AG04449 (cell line): Measurements from ENCODE around the gene SERPINB2.
"Not testable (repeated sequence)": the region's sequence is repeated elsewhere in the genome, so short reads cannot be mapped to it uniquely, and the experiment has no call there.

Experiments
- CTCF ChIA-PET: fragments of 350-600 bp; formaldehyde crosslinking; extraction: SDS; loops from one replicate; lab custom pipeline; 2021; ENCODE audit warnings: antibody characterized with exemption; lab: Yijun Ruan, JAX
- POLR2A ChIA-PET: fragments of 400-600, 350-600 bp; formaldehyde crosslinking; extraction: SDS; loops from one replicate; lab custom pipeline; 2020; ENCODE audit warnings: antibody characterized with exemption, inconsistent platforms; lab: Yijun Ruan, JAX
- DNase-seq: peaks from one replicate; pipeline ENCODE4 v3.0.0-alpha.2; 2010; ENCODE audit warnings: low read depth, low spot score
- H3K4me3 ChIP-seq: 2 replicates; pipeline ENCODE4 v1.5.1; 2011; ENCODE audit warnings: low read depth, mild to moderate bottlenecking, control low read depth, low read length
- TF ChIP-seq, protein P1 (sequence below): IDR thresholded peaks from one replicate; pipeline ENCODE4 v1.5.1; 2011; ENCODE audit warnings: mild to moderate bottlenecking, moderate library complexity, low read length, control low read depth, inconsistent platforms; ENCODE audit not compliant: insufficient read depth; ENCODE audit errors: missing control alignments

Gene SERPINB2

DNA sequence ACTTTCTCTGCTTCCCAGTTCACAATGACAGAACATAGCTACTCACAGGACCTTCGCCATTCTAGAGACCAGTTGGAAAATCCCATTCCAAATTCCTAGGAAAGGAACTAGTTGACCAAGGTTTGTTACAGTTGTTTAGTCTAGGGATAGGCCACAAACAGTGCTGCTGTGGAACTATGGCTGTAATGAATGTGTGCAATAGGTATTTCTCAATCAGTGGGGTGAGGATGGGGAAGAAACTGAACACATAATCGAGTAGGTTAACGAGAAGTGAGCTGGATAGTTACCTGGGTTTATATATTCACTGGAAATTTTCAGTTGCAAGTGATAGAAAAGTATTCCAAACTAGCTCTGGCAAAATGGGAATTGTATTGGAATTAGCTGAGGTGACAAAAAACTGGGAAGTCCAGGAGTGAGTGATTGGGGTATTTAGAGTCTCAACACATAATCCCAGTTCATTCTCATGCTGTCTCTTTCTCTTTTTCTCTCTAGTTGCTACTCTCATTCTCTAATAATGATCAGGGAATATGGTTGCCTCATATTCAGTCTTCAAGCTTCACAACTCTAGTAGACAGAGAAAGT lies 43.4 kb downstream of the SERPINB2 start:
- TF ChIP-seq, protein P1, sequence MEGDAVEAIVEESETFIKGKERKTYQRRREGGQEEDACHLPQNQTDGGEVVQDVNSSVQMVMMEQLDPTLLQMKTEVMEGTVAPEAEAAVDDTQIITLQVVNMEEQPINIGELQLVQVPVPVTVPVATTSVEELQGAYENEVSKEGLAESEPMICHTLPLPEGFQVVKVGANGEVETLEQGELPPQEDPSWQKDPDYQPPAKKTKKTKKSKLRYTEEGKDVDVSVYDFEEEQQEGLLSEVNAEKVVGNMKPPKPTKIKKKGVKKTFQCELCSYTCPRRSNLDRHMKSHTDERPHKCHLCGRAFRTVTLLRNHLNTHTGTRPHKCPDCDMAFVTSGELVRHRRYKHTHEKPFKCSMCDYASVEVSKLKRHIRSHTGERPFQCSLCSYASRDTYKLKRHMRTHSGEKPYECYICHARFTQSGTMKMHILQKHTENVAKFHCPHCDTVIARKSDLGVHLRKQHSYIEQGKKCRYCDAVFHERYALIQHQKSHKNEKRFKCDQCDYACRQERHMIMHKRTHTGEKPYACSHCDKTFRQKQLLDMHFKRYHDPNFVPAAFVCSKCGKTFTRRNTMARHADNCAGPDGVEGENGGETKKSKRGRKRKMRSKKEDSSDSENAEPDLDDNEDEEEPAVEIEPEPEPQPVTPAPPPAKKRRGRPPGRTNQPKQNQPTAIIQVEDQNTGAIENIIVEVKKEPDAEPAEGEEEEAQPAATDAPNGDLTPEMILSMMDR = no peak
- H3K4me3 ChIP-seq = no peak overlapping the region
- ChIA-PET CTCF (interaction anchor here (1.0 to 1.3 kb wide), 4 partner anchors 20 to 413 kb away, joined by 3 read pairs; no protein-coding TSS in a partner anchor), POLR2A (no interaction called here)
- DNase-seq = no peak

DNA sequence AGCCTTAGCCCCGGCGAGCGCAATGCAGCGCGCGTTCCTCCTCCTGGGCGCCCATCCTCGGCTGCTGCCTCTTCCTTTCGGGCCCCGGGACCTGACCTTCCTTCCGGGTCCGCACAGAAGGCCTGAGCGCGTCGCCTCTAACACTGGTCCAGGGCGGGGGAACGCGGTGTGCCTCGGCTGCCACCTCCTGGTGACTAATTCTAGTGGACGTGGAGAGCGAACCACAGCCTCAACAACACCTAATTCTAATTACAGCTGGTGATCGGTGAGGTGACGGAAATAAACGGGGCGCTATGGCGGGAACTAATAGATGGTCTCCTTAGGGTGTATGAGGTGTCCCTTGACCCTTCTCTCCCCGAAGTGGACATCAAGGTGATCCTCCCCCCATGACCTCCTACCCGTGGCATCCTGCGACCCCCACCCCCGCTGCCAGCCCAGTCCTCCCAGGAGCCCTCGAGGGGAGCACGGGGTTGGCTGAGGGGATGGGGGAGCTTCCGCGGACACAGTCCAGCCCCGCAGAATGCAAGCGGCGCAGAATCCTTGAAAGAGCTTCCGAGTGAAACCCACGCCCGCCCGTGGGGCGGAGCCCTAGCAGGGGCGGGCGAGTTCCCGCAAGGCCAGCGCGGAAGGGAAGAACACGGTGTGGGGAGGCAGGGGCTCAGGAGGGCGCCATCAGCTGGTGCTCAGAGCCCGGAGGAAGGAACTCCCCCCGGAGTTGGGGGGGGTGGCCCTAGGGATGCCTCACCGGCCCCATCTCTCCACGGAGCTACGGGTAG lies 48.8 kb downstream of the SERPINB2 start:
- POLR2A ChIA-PET = interaction anchor here (0.6 to 0.9 kb wide), 2 partner anchors 12 to 34 kb away, joined by 3 read pairs; no protein-coding TSS in a partner anchor
- CTCF ChIA-PET = interaction anchor here (0.7 to 4.5 kb wide), 41 partner anchors 10 to 920 kb away, joined by 3 to 38 read pairs (median 4); partner anchors contain the start of genes HMSD and SERPINB12
- peak overlapping the region; percentile 70 for H3K4me3 ChIP-seq
- TF ChIP-seq, protein P1 = peak; percentile 84
- DNase-seq = no peak

DNA sequence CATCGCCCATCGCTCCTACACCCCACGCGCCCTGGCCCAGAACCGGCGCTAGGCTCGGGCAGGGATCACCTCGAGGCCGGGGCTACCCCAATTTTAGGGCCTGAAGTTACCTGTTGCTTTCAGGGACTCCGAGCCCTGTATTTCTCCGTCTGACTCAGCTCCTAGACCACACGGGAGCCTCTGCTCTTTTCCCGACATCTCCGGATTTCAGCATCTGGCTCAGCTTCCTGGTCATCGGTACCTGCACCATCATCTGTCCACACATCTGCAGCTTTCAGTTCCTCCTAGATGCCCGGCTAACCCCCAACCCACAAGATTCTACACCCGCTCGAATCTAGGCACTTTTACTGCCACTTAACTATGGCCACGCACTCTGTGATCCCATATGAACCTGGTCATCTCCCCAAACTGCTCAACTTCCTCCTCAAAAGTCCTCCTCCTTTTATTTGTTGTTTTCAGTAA lies 49.5 kb downstream of the SERPINB2 start:
- no peak for DNase-seq
- ChIA-PET CTCF (interaction anchor here (0.7 to 4.5 kb wide), 34 partner anchors 9 to 429 kb away, joined by 3 to 38 read pairs (median 5); partner anchors contain the start of genes HMSD and SERPINB12), POLR2A (interaction anchor here (0.9 kb wide), 1 partner anchor 13 kb away, joined by 3 read pairs; no protein-coding TSS in a partner anchor)
- TF ChIP-seq, protein P1 = no peak
- H3K4me3 ChIP-seq = peak overlapping the region; percentile 70

DNA sequence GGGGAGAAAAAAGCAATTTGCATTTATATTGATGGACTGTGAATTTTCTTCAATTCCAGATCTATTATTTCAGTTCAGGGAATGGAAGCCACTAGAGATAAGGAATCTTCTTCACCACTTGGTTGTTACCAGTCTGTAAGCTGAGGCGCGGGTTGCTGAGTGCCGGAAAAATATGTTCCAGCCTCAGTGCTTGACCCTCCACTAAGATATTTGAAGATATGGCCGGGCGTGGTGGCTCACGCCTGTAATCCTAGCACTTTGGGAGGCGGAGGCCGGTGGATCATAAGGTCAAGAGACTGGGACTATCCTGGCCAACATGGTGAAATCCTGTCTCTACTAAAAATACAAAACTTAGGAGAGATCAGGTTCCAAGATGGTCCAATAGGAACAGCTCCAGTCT lies 52.5 kb downstream of the SERPINB2 start:
- H3K4me3 ChIP-seq = no peak overlapping the region
- no peak for DNase-seq
- TF ChIP-seq, protein P1 = no peak
- ChIA-PET CTCF (no interaction called here), POLR2A (no interaction called here)

DNA sequence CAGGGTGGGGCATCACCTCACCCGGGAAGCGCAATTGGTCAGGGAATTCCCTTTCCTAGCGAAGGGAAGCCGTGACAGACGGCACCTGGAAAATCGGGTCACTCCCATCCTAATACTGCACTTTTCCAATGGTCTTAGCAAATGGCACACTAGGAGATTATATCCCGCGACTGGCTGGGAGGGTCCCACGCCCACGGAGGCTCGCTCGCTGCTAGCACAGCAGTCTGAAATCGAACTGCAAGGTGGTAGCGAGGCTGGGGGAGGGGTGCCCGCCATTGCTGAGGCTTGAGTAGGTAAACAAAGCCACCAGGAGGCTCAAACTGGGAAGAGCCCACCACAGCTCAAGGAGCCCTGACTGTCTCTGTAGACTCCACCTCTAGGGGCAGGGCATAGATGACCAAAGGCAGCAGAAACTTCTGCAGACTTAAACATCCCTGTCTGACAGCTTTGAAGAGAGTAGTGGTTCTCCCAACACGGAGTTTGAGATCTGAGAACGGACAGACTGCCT lies 53.1 kb downstream of the SERPINB2 start:
- DNase-seq, H3K4me3 ChIP-seq, CTCF ChIA-PET, POLR2A ChIA-PET: not testable (repeated sequence)

DNA sequence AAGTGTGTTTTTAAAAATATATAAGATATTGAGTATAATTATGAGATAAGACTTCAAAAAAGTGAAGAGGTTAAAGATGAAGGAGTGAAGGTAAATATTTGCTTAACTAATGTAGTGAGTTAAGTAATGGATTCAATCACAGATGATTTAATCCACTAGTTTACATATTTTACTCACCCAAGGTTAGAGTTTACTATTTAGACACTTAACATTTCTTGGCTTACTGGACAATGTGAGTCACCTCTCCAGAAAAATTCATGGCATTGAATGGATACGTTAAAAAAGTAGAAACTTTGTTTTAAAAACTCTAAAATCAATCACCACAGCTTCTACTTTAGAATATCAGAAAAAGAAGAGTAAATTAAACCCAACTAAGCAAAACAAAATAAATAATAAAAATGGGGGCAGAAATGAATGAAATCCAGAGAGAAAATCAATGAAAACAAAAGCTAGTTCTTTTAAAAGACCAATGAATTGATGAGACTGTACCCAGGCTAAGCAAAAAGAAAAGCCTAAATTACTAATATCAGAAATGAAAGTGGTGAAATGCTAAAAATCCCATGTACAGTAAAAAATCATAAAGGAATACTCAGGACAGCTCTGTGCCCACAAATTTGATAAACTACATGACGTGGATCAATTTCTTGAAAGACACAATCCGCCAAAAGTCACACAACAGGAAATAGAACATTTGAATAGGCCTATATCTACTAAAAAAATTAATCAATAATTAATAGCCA lies 59.7 kb downstream of the SERPINB2 start:
- ChIA-PET CTCF (interaction anchor here (1.0 to 3.6 kb wide), 3 partner anchors 9 to 16 kb away, joined by 3 to 12 read pairs (median 4); no protein-coding TSS in a partner anchor), POLR2A (no interaction called here)
- H3K4me3 ChIP-seq = no peak overlapping the region
- no peak for DNase-seq
- TF ChIP-seq, protein P1 = no peak
